HEK293 (cell line): ENCODE data around the gene NNT.

Source experiments
- KLF16 ChIP-seq: fragments of 450-650 bp; formaldehyde crosslinking; IDR thresholded peaks from 2 replicates; pipeline ENCODE4 v1.5.1; 2017; ENCODE audit warnings: missing biosample characterization, missing genetic modification characterization
- SP3 ChIP-seq: fragments of 450-650 bp; formaldehyde crosslinking; IDR thresholded peaks from 2 replicates; pipeline ENCODE4 v1.5.1; 2016; ENCODE audit warnings: missing biosample characterization, missing genetic modification characterization
- ZNF169 ChIP-seq: fragments of 450-650 bp; formaldehyde crosslinking; IDR thresholded peaks from 2 replicates; pipeline ENCODE4 v1.5.1; 2016; ENCODE audit warnings: missing biosample characterization, missing genetic modification characterization
- ZNF223 ChIP-seq: fragments of 450-650 bp; formaldehyde crosslinking; IDR thresholded peaks from 2 replicates; pipeline ENCODE4 v1.5.1; 2016; ENCODE audit warnings: missing biosample characterization, missing genetic modification characterization
- ZNF501 ChIP-seq: fragments of 450-650 bp; formaldehyde crosslinking; IDR thresholded peaks from 2 replicates; pipeline ENCODE4 v1.5.1; 2016; ENCODE audit warnings: missing biosample characterization, missing genetic modification characterization
- ZNF843 ChIP-seq: fragments of 450-650 bp; formaldehyde crosslinking; IDR thresholded peaks from 2 replicates; pipeline ENCODE4 v1.5.1; 2016; ENCODE audit warnings: missing biosample characterization, missing genetic modification characterization
- TF ChIP-seq, protein P1 (sequence below): fragments of 450-650 bp; formaldehyde crosslinking; IDR thresholded peaks from 2 replicates; pipeline ENCODE4 v1.5.1; 2016; ENCODE audit warnings: missing biosample characterization, missing genetic modification characterization
- TF ChIP-seq, protein P2 (sequence below): fragments of 450-650 bp; formaldehyde crosslinking; conservative IDR thresholded peaks from 2 replicates; pipeline ENCODE4 v1.5.1; 2016; ENCODE audit warnings: low read depth, missing biosample characterization, missing genetic modification characterization
- TF ChIP-seq, protein P3 (sequence below): fragments of 450-650 bp; formaldehyde crosslinking; IDR thresholded peaks from 2 replicates; pipeline ENCODE4 v1.5.1; 2016; ENCODE audit warnings: missing biosample characterization, missing genetic modification characterization, borderline replicate concordance
- TF ChIP-seq, protein P4 (sequence below): fragments of 450-650 bp; formaldehyde crosslinking; IDR thresholded peaks from 2 replicates; pipeline ENCODE4 v1.5.1; 2016; ENCODE audit warnings: missing biosample characterization, missing genetic modification characterization

DNA sequence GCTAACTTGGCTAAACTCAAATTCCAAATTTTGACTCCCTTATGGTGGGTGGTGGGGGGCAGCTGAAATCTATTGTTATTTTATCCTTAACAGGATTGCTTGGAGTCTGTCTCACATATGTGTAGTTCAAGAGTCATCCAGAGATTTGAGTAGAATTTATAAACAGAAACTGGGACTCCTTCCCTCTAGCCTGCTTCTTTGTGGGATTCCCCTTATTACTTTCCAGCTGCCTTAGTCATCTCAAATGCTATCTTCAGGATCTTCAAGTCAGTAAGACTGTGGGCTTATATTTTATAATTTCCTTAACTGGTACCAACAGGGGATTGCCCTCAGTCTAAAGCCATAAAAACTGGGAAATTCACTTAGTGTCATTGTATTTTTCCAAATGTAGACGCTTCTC lies 55.5 kb downstream of the NNT start:
- TF ChIP-seq, protein P1, sequence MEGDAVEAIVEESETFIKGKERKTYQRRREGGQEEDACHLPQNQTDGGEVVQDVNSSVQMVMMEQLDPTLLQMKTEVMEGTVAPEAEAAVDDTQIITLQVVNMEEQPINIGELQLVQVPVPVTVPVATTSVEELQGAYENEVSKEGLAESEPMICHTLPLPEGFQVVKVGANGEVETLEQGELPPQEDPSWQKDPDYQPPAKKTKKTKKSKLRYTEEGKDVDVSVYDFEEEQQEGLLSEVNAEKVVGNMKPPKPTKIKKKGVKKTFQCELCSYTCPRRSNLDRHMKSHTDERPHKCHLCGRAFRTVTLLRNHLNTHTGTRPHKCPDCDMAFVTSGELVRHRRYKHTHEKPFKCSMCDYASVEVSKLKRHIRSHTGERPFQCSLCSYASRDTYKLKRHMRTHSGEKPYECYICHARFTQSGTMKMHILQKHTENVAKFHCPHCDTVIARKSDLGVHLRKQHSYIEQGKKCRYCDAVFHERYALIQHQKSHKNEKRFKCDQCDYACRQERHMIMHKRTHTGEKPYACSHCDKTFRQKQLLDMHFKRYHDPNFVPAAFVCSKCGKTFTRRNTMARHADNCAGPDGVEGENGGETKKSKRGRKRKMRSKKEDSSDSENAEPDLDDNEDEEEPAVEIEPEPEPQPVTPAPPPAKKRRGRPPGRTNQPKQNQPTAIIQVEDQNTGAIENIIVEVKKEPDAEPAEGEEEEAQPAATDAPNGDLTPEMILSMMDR, result no peak
- TF ChIP-seq ZNF843 (tag by site-specific recombination) (no peak), ZNF501 (no peak), ZNF223 (tag by site-specific recombination) (no peak), KLF16 (tag by site-specific recombination) (no peak), ZNF169 (tag by site-specific recombination) (no peak), SP3 (tag by site-specific recombination) (no peak)
- TF ChIP-seq, protein P2, sequence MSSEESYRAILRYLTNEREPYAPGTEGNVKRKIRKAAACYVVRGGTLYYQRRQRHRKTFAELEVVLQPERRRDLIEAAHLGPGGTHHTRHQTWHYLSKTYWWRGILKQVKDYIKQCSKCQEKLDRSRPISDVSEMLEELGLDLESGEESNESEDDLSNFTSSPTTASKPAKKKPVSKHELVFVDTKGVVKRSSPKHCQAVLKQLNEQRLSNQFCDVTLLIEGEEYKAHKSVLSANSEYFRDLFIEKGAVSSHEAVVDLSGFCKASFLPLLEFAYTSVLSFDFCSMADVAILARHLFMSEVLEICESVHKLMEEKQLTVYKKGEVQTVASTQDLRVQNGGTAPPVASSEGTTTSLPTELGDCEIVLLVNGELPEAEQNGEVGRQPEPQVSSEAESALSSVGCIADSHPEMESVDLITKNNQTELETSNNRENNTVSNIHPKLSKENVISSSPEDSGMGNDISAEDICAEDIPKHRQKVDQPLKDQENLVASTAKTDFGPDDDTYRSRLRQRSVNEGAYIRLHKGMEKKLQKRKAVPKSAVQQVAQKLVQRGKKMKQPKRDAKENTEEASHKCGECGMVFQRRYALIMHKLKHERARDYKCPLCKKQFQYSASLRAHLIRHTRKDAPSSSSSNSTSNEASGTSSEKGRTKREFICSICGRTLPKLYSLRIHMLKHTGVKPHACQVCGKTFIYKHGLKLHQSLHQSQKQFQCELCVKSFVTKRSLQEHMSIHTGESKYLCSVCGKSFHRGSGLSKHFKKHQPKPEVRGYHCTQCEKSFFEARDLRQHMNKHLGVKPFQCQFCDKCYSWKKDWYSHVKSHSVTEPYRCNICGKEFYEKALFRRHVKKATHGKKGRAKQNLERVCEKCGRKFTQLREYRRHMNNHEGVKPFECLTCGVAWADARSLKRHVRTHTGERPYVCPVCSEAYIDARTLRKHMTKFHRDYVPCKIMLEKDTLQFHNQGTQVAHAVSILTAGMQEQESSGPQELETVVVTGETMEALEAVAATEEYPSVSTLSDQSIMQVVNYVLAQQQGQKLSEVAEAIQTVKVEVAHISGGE (tag by site-specific recombination), result no peak
- TF ChIP-seq, protein P3, sequence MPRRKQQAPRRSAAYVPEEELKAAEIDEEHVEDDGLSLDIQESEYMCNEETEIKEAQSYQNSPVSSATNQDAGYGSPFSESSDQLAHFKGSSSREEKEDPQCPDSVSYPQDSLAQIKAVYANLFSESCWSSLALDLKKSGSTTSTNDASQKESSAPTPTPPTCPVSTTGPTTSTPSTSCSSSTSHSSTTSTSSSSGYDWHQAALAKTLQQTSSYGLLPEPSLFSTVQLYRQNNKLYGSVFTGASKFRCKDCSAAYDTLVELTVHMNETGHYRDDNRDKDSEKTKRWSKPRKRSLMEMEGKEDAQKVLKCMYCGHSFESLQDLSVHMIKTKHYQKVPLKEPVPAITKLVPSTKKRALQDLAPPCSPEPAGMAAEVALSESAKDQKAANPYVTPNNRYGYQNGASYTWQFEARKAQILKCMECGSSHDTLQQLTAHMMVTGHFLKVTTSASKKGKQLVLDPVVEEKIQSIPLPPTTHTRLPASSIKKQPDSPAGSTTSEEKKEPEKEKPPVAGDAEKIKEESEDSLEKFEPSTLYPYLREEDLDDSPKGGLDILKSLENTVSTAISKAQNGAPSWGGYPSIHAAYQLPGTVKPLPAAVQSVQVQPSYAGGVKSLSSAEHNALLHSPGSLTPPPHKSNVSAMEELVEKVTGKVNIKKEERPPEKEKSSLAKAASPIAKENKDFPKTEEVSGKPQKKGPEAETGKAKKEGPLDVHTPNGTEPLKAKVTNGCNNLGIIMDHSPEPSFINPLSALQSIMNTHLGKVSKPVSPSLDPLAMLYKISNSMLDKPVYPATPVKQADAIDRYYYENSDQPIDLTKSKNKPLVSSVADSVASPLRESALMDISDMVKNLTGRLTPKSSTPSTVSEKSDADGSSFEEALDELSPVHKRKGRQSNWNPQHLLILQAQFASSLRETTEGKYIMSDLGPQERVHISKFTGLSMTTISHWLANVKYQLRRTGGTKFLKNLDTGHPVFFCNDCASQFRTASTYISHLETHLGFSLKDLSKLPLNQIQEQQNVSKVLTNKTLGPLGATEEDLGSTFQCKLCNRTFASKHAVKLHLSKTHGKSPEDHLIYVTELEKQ (tag by site-specific recombination), result no peak
- TF ChIP-seq, protein P4, sequence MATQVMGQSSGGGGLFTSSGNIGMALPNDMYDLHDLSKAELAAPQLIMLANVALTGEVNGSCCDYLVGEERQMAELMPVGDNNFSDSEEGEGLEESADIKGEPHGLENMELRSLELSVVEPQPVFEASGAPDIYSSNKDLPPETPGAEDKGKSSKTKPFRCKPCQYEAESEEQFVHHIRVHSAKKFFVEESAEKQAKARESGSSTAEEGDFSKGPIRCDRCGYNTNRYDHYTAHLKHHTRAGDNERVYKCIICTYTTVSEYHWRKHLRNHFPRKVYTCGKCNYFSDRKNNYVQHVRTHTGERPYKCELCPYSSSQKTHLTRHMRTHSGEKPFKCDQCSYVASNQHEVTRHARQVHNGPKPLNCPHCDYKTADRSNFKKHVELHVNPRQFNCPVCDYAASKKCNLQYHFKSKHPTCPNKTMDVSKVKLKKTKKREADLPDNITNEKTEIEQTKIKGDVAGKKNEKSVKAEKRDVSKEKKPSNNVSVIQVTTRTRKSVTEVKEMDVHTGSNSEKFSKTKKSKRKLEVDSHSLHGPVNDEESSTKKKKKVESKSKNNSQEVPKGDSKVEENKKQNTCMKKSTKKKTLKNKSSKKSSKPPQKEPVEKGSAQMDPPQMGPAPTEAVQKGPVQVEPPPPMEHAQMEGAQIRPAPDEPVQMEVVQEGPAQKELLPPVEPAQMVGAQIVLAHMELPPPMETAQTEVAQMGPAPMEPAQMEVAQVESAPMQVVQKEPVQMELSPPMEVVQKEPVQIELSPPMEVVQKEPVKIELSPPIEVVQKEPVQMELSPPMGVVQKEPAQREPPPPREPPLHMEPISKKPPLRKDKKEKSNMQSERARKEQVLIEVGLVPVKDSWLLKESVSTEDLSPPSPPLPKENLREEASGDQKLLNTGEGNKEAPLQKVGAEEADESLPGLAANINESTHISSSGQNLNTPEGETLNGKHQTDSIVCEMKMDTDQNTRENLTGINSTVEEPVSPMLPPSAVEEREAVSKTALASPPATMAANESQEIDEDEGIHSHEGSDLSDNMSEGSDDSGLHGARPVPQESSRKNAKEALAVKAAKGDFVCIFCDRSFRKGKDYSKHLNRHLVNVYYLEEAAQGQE (tag by site-specific recombination), result no peak
